GM18505 (cell line): ENCODE data around the gene KLK1.
A peak's percentile ranks its signal among the peaks of the same experiment; 100 is the strongest.

Source experiments
- ATAC-seq: cut with Tn5 transposase; IDR thresholded peaks from one replicate; pipeline ENCODE4 v1.9.1; 2021; ENCODE audit not compliant: unreplicated experiment
- POLR2A ChIP-seq: IDR thresholded peaks from 4 replicates; pipeline ENCODE4 v1.6.1; 2011; ENCODE audit warnings: borderline replicate concordance; ENCODE audit not compliant: insufficient read depth, insufficient read length; ENCODE audit errors: extremely low read depth

The KLK1 gene

GRCh38 chr19:50844296-50844935 lies 20.8 kb upstream of the KLK1 start:
- ATAC-seq = no peak

GRCh38 chr19:50843701-50844221 lies 20.2 kb upstream of the KLK1 start:
- no peak for TF ChIP-seq POLR2A
- ATAC-seq = no peak

More at GRCh38 chr19:50844296-50844935, 20.8 kb upstream of the KLK1 start:
- TF ChIP-seq POLR2A = no peak

- TF ChIP-seq POLR2A = no peak
- ATAC-seq = no peak
Observed at GRCh38 chr19:50843205-50843604, 19.6 kb upstream of the KLK1 start.

- ATAC-seq = no peak
- no peak for TF ChIP-seq POLR2A
Observed at GRCh38 chr19:50842130-50842529, 18.5 kb upstream of the KLK1 start.

GRCh38 chr19:50839712-50840655 lies 16.4 kb upstream of the KLK1 start:
- ATAC-seq = no peak
- no peak for TF ChIP-seq POLR2A

- no peak for ATAC-seq
- TF ChIP-seq POLR2A = no peak
Observed at GRCh38 chr19:50838239-50838638, 14.7 kb upstream of the KLK1 start.

GRCh38 chr19:50837300-50837699 lies 13.7 kb upstream of the KLK1 start:
- ATAC-seq = no peak
- no peak for TF ChIP-seq POLR2A

GRCh38 chr19:50836543-50837195 lies 13.1 kb upstream of the KLK1 start:
- ATAC-seq = no peak

GRCh38 chr19:50835785-50836542 lies 12.4 kb upstream of the KLK1 start:
- TF ChIP-seq POLR2A = peak; percentile 85
- ATAC-seq = peak; percentile 78

More at GRCh38 chr19:50836543-50837195, 13.1 kb upstream of the KLK1 start:
- TF ChIP-seq POLR2A = no peak

- no peak for TF ChIP-seq POLR2A
- ATAC-seq = peak; percentile 18
Observed at GRCh38 chr19:50835103-50835784, 11.7 kb upstream of the KLK1 start.

- TF ChIP-seq POLR2A = no peak
- ATAC-seq = no peak
Observed at GRCh38 chr19:50833802-50834167, 10.2 kb upstream of the KLK1 start.
